Stomach smooth muscle (tissue), 2 donors: ENCODE measurements around the gene CENATAC.
"Not testable (repeated sequence)": the region's sequence is repeated elsewhere in the genome, so short reads cannot be mapped to it uniquely, and the experiment has no call there.

Experiments used
- H3K27ac ChIP-seq: one replicate; pipeline ENCODE4 v1.7.0; 2013; ENCODE audit warnings: mild to moderate bottlenecking, low read length, inconsistent platforms
- H3K27me3 ChIP-seq, 2 donors: one replicate each; pipeline ENCODE4 v1.7.0; 2013; ENCODE audit warnings: low read length in 2 of 2; ENCODE audit not compliant: insufficient read depth in 2 of 2, control insufficient read depth in 1 of 2
- H3K36me3 ChIP-seq, 2 donors: one replicate each; pipeline ENCODE4 v1.7.0; 2013; ENCODE audit warnings: low read length in 2 of 2; ENCODE audit not compliant: control insufficient read depth in 2 of 2, insufficient read depth in 2 of 2
- H3K4me1 ChIP-seq: one replicate; pipeline ENCODE4 v1.7.0; 2013; ENCODE audit warnings: low read length; ENCODE audit not compliant: control insufficient read depth, insufficient read depth
- H3K4me3 ChIP-seq, 2 donors: one replicate each; pipeline ENCODE4 v1.7.0; 2013; ENCODE audit warnings: low read length in 2 of 2
- H3K9ac ChIP-seq, 2 donors: one replicate each; pipeline ENCODE4 v1.7.0; 2013; ENCODE audit warnings: low read length in 2 of 2, mild to moderate bottlenecking in 1 of 2
- H3K9me3 ChIP-seq, 2 donors: one replicate each; pipeline ENCODE4 v1.7.0; 2013; ENCODE audit warnings: low read length in 2 of 2; ENCODE audit not compliant: control insufficient read depth in 2 of 2
- donor health status: healthy.
- donor health status: Pancreatic carcinoma.

The CENATAC gene

DNA sequence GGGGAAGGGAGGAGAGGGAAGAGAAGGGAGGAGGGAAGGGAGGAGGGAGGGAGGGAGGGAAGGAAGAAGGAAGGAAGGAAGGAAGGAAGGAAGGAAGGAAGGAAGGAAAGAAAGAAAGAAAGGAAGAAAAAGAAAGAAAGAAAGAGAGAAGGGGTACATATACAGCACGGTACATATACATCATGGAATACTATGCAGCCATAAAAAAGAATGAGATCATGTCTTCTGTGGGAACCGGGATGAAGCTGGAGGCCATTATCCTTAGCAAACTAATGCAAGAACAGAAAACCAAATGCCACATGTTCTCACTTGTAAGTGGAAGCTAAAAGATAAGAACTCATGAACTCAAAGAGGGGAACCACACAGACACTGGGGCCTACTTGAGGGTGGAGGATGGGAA is 28.4 kb upstream of the CENATAC start:
- not testable (repeated sequence) for H3K36me3 ChIP-seq, H3K9me3 ChIP-seq, H3K4me1 ChIP-seq, H3K9ac ChIP-seq, H3K4me3 ChIP-seq, H3K27ac ChIP-seq
- H3K27me3 ChIP-seq: peaks cover 0 to 11% of the 10 kb centered on the region in 2 donors

DNA sequence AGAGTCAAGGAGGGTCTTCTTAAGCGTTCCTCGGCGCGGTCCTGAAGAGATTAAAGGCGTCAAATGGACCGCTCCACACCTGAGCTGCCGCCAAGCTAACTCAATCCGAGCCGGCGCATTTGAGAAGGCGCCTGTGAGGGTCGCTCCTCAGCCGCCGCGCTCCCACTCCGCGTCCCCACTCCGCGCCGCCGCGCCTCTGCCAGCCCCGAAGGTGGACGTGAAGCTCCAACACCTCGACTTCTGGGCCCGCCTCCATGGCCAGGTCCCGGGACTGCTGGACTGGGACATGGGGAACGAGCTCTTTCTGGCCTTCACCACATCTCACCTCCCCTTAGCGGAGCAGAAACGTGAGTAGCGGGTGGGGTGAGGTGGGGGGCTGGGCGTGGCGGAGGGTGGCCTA is 26.3 kb upstream of the CENATAC start, which contains the start of gene FOXR1:
Gene FOXR1 (plus strand): TSS at position 116 of the 400 bp plus-strand sequence. CDS start 171 bp downstream, at position 287.
- H3K4me3 ChIP-seq: no peak within 1 kb of the TSS
- H3K4me1 ChIP-seq: no peaks in the 10 kb centered on the region
- H3K9me3 ChIP-seq: no peaks in the 10 kb centered on the region
- H3K27me3 ChIP-seq: peaks cover 2 to 11% of the 10 kb centered on the region in 2 donors
- H3K36me3 ChIP-seq: no peaks in the 10 kb centered on the region
- H3K9ac ChIP-seq: no peak within 1 kb of the TSS
- no peak within 1 kb of the TSS for H3K27ac ChIP-seq

DNA sequence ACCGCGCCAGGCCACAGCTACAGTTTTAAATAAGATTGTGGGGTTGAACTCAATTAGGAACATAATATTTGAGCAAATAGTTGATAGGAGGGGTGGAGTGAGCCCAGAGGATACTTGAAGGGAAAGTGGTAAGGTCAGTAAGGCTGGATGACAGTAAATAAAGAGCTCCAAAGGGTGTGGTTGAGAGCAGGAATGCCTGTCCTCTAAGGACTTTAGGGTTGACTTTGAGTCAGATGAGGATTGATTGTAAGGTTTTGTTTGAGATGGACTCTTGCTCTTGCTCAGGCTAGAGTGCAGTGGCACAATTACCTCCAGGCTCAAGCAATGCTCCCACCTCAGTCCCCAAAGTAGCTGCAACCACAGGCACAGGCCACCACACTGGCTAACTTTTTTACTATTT is 24.0 kb upstream of the CENATAC start:
- H3K9ac ChIP-seq: no peak overlapping the region
- H3K27ac ChIP-seq: no peak overlapping the region

GRCh38 chr11:118975771-118976709 is 21.9 kb upstream of the CENATAC start:
- Histone ChIP-seq H3K4me1 (no peaks in the 10 kb centered on the region), H3K27me3 (peaks cover 3 to 11% of the 10 kb centered on the region in 2 donors), H3K27ac (no peak overlapping the region), H3K4me3 (no peak overlapping the region), H3K9ac (no peak overlapping the region), H3K9me3 (no peaks in the 10 kb centered on the region), H3K36me3 (no peaks in the 10 kb centered on the region)

More for the DNA sequence above, 24.0 kb upstream of the CENATAC start:
- Histone ChIP-seq H3K36me3 (no peaks in the 10 kb centered on the region), H3K27me3 (peaks cover 2 to 11% of the 10 kb centered on the region in 2 donors), H3K4me3 (no peak overlapping the region), H3K9me3 (no peaks in the 10 kb centered on the region), H3K4me1 (no peaks in the 10 kb centered on the region)

DNA sequence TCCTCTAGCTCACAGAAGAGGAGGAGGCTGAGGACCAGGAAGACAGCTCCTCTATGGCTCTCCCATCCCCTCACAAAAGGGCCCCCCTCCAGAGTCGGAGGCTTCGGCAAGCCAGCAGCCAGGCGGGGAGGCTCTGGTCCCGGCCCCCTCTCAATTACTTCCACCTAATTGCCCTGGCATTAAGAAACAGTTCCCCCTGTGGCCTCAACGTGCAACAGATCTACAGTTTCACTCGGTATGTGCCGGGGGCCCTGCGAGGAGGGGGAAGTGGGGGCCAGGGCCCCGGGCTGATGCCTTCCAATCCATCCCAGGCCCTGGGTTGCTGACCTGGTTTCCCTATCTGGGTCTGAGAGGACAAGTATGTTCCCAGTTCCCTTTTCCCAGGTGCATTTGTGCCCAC is 18.5 kb upstream of the CENATAC start:
- Histone ChIP-seq H3K4me1 (no peaks in the 10 kb centered on the region), H3K27ac (no peak overlapping the region), H3K9me3 (no peaks in the 10 kb centered on the region), H3K4me3 (no peak overlapping the region), H3K27me3 (peaks cover 0 to 3% of the 10 kb centered on the region in 2 donors), H3K9ac (no peak overlapping the region), H3K36me3 (no peaks in the 10 kb centered on the region)

- H3K27ac ChIP-seq: no peak overlapping the region
- H3K36me3 ChIP-seq: no peaks in the 10 kb centered on the region
- H3K4me1 ChIP-seq: no peaks in the 10 kb centered on the region
- H3K27me3 ChIP-seq: peaks cover 0 to 3% of the 10 kb centered on the region in 2 donors
- H3K9ac ChIP-seq: no peak overlapping the region
- peak overlapping the region in 1 of 2 donors; percentile 35 for H3K4me3 ChIP-seq
- no peaks in the 10 kb centered on the region for H3K9me3 ChIP-seq
These were observed 17.6 kb upstream of the CENATAC start for GRCh38 chr11:118980191-118980881.

GRCh38 chr11:118984337-118984736 is 13.6 kb upstream of the CENATAC start:
- not testable (repeated sequence) for H3K27ac ChIP-seq, H3K4me1 ChIP-seq, H3K36me3 ChIP-seq, H3K9me3 ChIP-seq, H3K9ac ChIP-seq, H3K27me3 ChIP-seq, H3K4me3 ChIP-seq

DNA sequence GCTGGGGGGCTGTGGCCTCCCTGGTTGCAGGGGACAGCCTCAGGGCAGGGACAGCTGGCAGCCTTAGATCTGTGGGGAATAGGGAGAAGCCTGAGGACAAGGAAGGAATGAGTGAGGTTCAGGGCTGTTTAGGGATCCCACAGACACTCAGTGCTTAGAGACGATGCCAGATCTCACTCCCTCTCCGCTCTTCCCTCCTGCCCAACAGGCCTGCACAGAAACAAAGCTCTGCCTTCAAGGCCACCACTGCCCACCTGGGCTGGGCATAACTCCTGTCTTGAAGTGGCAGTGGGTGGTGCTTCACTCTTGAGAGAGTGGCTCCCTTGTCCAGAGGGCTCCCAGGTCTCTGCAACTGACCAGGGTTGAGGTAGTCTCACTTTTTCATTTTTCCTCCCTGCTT is 13.1 kb upstream of the CENATAC start:
- no peaks in the 10 kb centered on the region for H3K36me3 ChIP-seq
- no peak overlapping the region for H3K9ac ChIP-seq
- no peaks in the 10 kb centered on the region for H3K4me1 ChIP-seq
- H3K27ac ChIP-seq: no peak overlapping the region
- H3K4me3 ChIP-seq: no peak overlapping the region
- H3K27me3 ChIP-seq: peaks cover 0 to 2% of the 10 kb centered on the region in 2 donors
- no peaks in the 10 kb centered on the region for H3K9me3 ChIP-seq

GRCh38 chr11:118988280-118988679 is 9.7 kb upstream of the CENATAC start:
- Histone ChIP-seq H3K9ac (no peak overlapping the region), H3K36me3 (no peaks in the 10 kb centered on the region), H3K27me3 (no peaks in the 10 kb centered on the region), H3K4me1 (no peaks in the 10 kb centered on the region), H3K4me3 (no peak overlapping the region), H3K9me3 (no peaks in the 10 kb centered on the region), H3K27ac (no peak overlapping the region)

- H3K4me3 ChIP-seq, H3K36me3 ChIP-seq, H3K4me1 ChIP-seq, H3K27me3 ChIP-seq, H3K27ac ChIP-seq, H3K9ac ChIP-seq, H3K9me3 ChIP-seq: not testable (repeated sequence)
These were observed 6.4 kb upstream of the CENATAC start for GRCh38 chr11:118991486-118992038.
